ENCODE results near the gene CCDC74B. TPM values are rescaled to one million over a fixed set of nuclear protein-coding genes. Genes with fewer than 3 reads are reported as not detected.

The CCDC74B gene
- 8.8 and 23.8 TPM in 2 replicates for total RNA-seq

DNA sequence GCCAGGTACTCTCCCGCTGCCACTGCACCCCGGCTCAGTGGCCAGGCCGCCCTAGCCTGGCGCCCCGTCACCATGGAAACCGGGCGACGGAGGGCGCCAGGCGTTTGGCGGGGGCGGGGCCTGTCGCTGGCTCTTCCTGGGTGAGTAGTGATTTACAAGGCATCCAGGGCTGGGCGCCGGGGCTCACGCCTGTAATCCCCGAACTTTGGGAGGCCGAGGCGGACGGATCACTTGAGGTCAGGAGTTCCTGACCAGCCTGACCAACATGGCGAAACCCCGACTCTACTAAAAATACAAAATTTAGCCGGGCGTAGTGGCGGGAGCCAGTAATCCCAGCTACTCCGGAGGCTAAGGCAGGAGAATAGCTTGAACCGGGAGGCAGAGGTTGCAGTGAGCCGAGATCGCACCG lies at the start of gene CCDC74B:
TSS of gene CCDC74B (minus strand) at position 107 of the 409 bp plus-strand sequence. CDS start 116 bp downstream, outside the sequence.

GRCh38 chr2:130181880-130182682 lies 37.2 kb upstream of the CCDC74B start, which contains the start of gene MZT2B:
Gene MZT2B (plus strand): TSS chr2:130182262. CDS start chr2:130182283, 21 bp downstream.

GRCh38 chr2:130181325-130181879 lies 36.5 kb upstream of the CCDC74B start, which contains the start of gene SMPD4:
Gene SMPD4 (minus strand): TSS chr2:130181602. CDS start chr2:130176592, 5,010 bp downstream.

GRCh38 chr2:130129120-130129829 lies 15.6 kb downstream of the CCDC74B start, which contains the start of gene POTEF:
Gene POTEF (minus strand): TSS chr2:130129222. CDS start chr2:130120515, 8,707 bp downstream.

Other genes starting within 250 kb of the CCDC74B start
- gene RAB6C, start 165.4 kb downstream of the CCDC74B start, total RNA-seq, result not detected in 2 replicates
- gene POTEF, start 15.9 kb downstream of the CCDC74B start, total RNA-seq, result 0.16 TPM in 1 of 2 replicates, not detected in the other
- gene SMPD4, start 36.5 kb upstream of the CCDC74B start, total RNA-seq, result 61.1 and 109 TPM in 2 replicates
- 314 and 361 TPM in 2 replicates for gene MZT2B, start 37.1 kb upstream of the CCDC74B start, total RNA-seq
- not detected in 2 replicates for gene TUBA3E, start 53.3 kb upstream of the CCDC74B start, total RNA-seq
- 84.6 and 133 TPM in 2 replicates for gene IMP4, start 197.8 kb upstream of the CCDC74B start, total RNA-seq
- gene PTPN18, start 210.9 kb upstream of the CCDC74B start, total RNA-seq, result 26.7 and 30.7 TPM in 2 replicates